ENCODE measurements around the gene IL15.
"Not testable (repeated sequence)": the region's sequence is repeated elsewhere in the genome, so short reads cannot be mapped to it uniquely, and the experiment has no call there.

IL15 gene

GRCh38 chr4:141646969-141647368 is 10.6 kb downstream of the IL15 start:
- no peak for DNase-seq (ENCODE audit: low read depth in 2 of 2)

GRCh38 chr4:141647966-141648365 is 11.6 kb downstream of the IL15 start:
- no peak for DNase-seq (ENCODE audit: low read depth in 2 of 2)

GRCh38 chr4:141652161-141652778 is 15.9 kb downstream of the IL15 start:
- DNase-seq (ENCODE audit: low read depth in 2 of 2) = no peak

- DNase-seq (ENCODE audit: low read depth in 2 of 2) = no peak
Observed at GRCh38 chr4:141654098-141654497, 17.7 kb downstream of the IL15 start.

- DNase-seq (ENCODE audit: low read depth in 2 of 2) = no peak
Observed at GRCh38 chr4:141656031-141656430, 19.6 kb downstream of the IL15 start.

- no peak for DNase-seq (ENCODE audit: low read depth in 2 of 2)
Observed at GRCh38 chr4:141657550-141658250, 21.3 kb downstream of the IL15 start.

GRCh38 chr4:141658309-141658708 is 21.9 kb downstream of the IL15 start:
- no peak for DNase-seq (ENCODE audit: low read depth in 2 of 2)

GRCh38 chr4:141659539-141659938 is 23.2 kb downstream of the IL15 start:
- no peak for DNase-seq (ENCODE audit: low read depth in 2 of 2)

- no peak for DNase-seq (ENCODE audit: low read depth in 2 of 2)
Observed at GRCh38 chr4:141660880-141661279, 24.5 kb downstream of the IL15 start.

- DNase-seq (ENCODE audit: low read depth in 2 of 2) = no peak
Observed at GRCh38 chr4:141668200-141668910, 32.0 kb downstream of the IL15 start.

- DNase-seq (ENCODE audit: low read depth in 2 of 2) = no peak
Observed at GRCh38 chr4:141669501-141669900, 33.1 kb downstream of the IL15 start.

GRCh38 chr4:141675384-141675783 is 39.0 kb downstream of the IL15 start:
- no peak for DNase-seq (ENCODE audit: low read depth in 2 of 2)

- no peak for DNase-seq (ENCODE audit: low read depth in 2 of 2)
Observed at GRCh38 chr4:141676087-141676670, 39.8 kb downstream of the IL15 start.

GRCh38 chr4:141680060-141680459 is 43.7 kb downstream of the IL15 start:
- DNase-seq (ENCODE audit: low read depth in 2 of 2) = no peak

- DNase-seq (ENCODE audit: low read depth in 2 of 2) = no peak
Observed at GRCh38 chr4:141684785-141685184, 48.4 kb downstream of the IL15 start.

GRCh38 chr4:141686146-141686775 is 49.9 kb downstream of the IL15 start:
- no peak for DNase-seq (ENCODE audit: low read depth in 2 of 2)

GRCh38 chr4:141686879-141687278 is 50.5 kb downstream of the IL15 start:
- DNase-seq (ENCODE audit: low read depth in 2 of 2) = no peak

GRCh38 chr4:141689726-141690296 is 53.4 kb downstream of the IL15 start:
- DNase-seq (ENCODE audit: low read depth in 2 of 2) = not testable (repeated sequence)

GRCh38 chr4:141691247-141691646 is 54.9 kb downstream of the IL15 start:
- DNase-seq (ENCODE audit: low read depth in 2 of 2) = not testable (repeated sequence)

GRCh38 chr4:141692081-141692480 is 55.7 kb downstream of the IL15 start:
- no peak for DNase-seq (ENCODE audit: low read depth in 2 of 2)

GRCh38 chr4:141697116-141697515 is 60.7 kb downstream of the IL15 start:
- no peak for DNase-seq (ENCODE audit: low read depth in 2 of 2)

All from stimulated activated CD8-positive, alpha-beta memory T cell treated with anti-CD3 and anti-CD28 coated beads, Interleukin-2, amount 100 ng/mL, for 1 hour (primary cell).